Thyroid gland (tissue), 4 donors: ENCODE measurements around the gene VWA5B1. TPM values are rescaled to one million over a fixed set of nuclear protein-coding genes. Genes with fewer than 3 reads are reported as not detected.

ENCODE experiments used
- DNase-seq, 2 donors: peaks; one replicate each; pipeline ENCODE4 v3.0.0-alpha.2; 2019
- H3K27ac ChIP-seq, 3 donors: fragments of 200-600 bp; sonication (generic); 1 replicate in 2 of 3; 2 replicates in 1 of 3; pipeline ENCODE4 v1.5.1; 2016 to 2019; ENCODE audit warnings: mild to moderate bottlenecking in 1 of 3, moderate library complexity in 1 of 3
- H3K27me3 ChIP-seq: fragments of 200-600 bp; sonication (generic); one replicate; pipeline ENCODE4 v1.5.1; 2019
- H3K36me3 ChIP-seq, 2 donors: fragments of 200-600 bp; sonication (generic); one replicate each; pipeline ENCODE4 v1.5.1; 2016 to 2019
- H3K4me1 ChIP-seq, 2 donors: fragments of 200-600 bp; sonication (generic); one replicate each; pipeline ENCODE4 v1.5.1; 2017 to 2019
- H3K4me3 ChIP-seq, 3 donors: fragments of 200-600 bp; sonication (generic); replicated peaks in 1 of 3; 1 replicate in 2 of 3; 2 replicates in 1 of 3; pipeline ENCODE4 v1.5.1; 2016; ENCODE audit warnings: mild to moderate bottlenecking in 1 of 3
- H3K9me3 ChIP-seq: fragments of 200-600 bp; sonication (generic); one replicate; pipeline ENCODE4 v1.5.1; 2017
- POLR2A ChIP-seq, 2 donors: fragments of 450-650 bp; IDR thresholded peaks; one replicate each; pipeline ENCODE4 v1.6.1; 2017; ENCODE audit warnings: antibody characterized with exemption in 2 of 2, mild to moderate bottlenecking in 2 of 2, moderate library complexity in 1 of 2
- WGBS, 2 donors: methylation state at CpG; one replicate each; pipeline ENCODE4 v1.1.5; 2017; 5-methylcytosine and 5-hydroxymethylcytosine counted together
- intact Hi-C: fragments of 100-400 bp; cut with DNase I; formaldehyde crosslinking; loops from one replicate; pipeline ENCODE4 v1.15.1; 2023
- total RNA-seq, 4 donors: library from RNA; depleted of rRNA; stranded (reverse); fragments of >200 nt; gene quantifications; one replicate each; pipeline ENCODE4 v1.2.3, GENCODE V29; 2016
- TF ChIP-seq, protein P1 (sequence below), 6 experiments: fragments of 200-600 bp in 3 of 6; fragments of 450-650 bp in 3 of 6; sonication (generic) in 3 of 6; IDR thresholded peaks; one replicate each; pipeline ENCODE4 v1.5.1; 2016 to 2019; ENCODE audit warnings: antibody characterized with exemption in 6 of 6, mild to moderate bottlenecking in 2 of 6, inconsistent platforms in 1 of 6, moderate library complexity in 1 of 6

Gene VWA5B1
- total RNA-seq, 4 donors from 2014 or later = 0.45 TPM; not detected in 3

DNA sequence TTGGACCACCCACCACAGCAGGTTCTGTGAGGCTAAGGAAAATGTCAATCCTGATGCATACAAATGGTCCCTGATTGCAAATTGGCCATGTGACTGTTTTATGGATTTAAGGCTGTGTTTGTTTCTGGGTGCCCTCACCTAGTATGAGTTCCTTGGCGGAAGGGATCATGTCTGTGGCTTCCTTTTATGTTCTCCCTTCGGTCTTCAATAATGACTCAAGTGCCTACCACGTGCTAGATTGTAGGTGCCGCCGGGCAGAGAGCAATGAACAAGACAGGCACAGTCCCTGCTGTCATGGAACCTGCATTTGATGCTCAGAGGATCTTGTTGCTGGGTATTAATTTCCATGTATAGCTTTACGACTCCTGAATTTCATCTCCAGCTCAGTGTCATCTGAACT, 9.8 kb upstream of the VWA5B1 start:
- no peaks in the 10 kb centered on the region for H3K9me3 ChIP-seq
- TF ChIP-seq, protein P1, sequence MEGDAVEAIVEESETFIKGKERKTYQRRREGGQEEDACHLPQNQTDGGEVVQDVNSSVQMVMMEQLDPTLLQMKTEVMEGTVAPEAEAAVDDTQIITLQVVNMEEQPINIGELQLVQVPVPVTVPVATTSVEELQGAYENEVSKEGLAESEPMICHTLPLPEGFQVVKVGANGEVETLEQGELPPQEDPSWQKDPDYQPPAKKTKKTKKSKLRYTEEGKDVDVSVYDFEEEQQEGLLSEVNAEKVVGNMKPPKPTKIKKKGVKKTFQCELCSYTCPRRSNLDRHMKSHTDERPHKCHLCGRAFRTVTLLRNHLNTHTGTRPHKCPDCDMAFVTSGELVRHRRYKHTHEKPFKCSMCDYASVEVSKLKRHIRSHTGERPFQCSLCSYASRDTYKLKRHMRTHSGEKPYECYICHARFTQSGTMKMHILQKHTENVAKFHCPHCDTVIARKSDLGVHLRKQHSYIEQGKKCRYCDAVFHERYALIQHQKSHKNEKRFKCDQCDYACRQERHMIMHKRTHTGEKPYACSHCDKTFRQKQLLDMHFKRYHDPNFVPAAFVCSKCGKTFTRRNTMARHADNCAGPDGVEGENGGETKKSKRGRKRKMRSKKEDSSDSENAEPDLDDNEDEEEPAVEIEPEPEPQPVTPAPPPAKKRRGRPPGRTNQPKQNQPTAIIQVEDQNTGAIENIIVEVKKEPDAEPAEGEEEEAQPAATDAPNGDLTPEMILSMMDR (IDR thresholded peaks at IDR 0.05) = no peak
- no peak for TF ChIP-seq POLR2A (IDR thresholded peaks at IDR 0.05)
- no peaks in the 10 kb centered on the region for H3K36me3 ChIP-seq
- WGBS, 2 donors = 90 to 91% methylated on average over 6 of the region's 6 CpGs
- no peaks in the 10 kb centered on the region for H3K27me3 ChIP-seq
- H3K4me3 ChIP-seq = no peak overlapping the region
- H3K27ac ChIP-seq = no peak overlapping the region
- no peaks in the 10 kb centered on the region for H3K4me1 ChIP-seq
- intact Hi-C loops = no loop called here
- no peak for DNase-seq

DNA sequence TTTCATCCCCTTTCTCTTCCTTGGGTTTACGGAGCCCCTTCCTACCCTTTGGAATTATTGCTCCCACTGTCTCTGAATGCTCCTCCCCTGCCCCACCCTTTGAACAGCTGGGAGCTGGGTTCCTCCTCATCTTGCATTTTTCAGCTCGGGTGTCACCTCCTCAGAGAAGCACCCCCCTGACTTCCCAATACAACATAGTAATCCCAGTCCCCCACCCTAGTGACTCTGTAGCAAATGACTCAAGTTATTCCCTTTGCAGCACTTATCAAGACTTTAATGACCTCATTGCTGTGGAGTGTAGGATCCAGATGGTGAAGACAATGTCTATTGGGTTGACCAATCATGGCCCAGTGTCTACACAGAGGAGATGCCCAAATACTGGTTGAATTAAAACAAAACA, 8.9 kb upstream of the VWA5B1 start:
- Histone ChIP-seq H3K9me3 (no peaks in the 10 kb centered on the region), H3K27me3 (no peaks in the 10 kb centered on the region), H3K36me3 (no peaks in the 10 kb centered on the region), H3K4me3 (no peak overlapping the region), H3K4me1 (no peaks in the 10 kb centered on the region), H3K27ac (no peak overlapping the region)
- intact Hi-C loops = no loop called here
- DNase-seq = no peak
- WGBS, 2 donors = 75 to 80% methylated on average over 2 of the region's 2 CpGs
- no peak for TF ChIP-seq POLR2A (IDR thresholded peaks at IDR 0.05)
- TF ChIP-seq, protein P1 (IDR thresholded peaks at IDR 0.05) = no peak

DNA sequence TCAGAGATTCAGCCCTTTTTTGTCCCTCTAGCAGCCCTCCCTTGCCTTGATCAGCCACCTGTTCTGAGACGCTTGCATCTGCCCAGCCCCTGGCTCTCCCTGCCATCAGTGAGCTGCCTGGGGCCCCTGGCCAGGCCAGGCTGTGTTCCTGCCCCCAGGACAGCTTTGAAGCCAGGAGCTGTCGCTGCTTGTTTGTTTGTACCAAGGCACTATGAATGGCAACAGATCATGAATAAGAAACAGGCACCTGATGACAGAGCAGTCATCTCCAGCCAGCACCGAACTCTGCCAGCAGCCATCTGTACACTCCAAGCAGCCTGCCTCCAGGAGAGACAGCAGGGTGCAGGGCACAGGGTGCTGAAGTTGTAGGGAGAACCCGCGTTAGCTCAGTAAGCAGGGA, 8.1 kb upstream of the VWA5B1 start:
- Histone ChIP-seq H3K27ac (no peak overlapping the region), H3K36me3 (no peaks in the 10 kb centered on the region), H3K4me1 (no peaks in the 10 kb centered on the region), H3K27me3 (no peaks in the 10 kb centered on the region), H3K4me3 (no peak overlapping the region), H3K9me3 (no peaks in the 10 kb centered on the region)
- TF ChIP-seq POLR2A (IDR thresholded peaks at IDR 0.05) = no peak
- TF ChIP-seq, protein P1 (IDR thresholded peaks at IDR 0.05) = no peak
- intact Hi-C loops = no loop called here
- DNase-seq = no peak
- WGBS, 2 donors = 59 to 62% methylated on average over 3 to 5 of the region's 5 CpGs

DNA sequence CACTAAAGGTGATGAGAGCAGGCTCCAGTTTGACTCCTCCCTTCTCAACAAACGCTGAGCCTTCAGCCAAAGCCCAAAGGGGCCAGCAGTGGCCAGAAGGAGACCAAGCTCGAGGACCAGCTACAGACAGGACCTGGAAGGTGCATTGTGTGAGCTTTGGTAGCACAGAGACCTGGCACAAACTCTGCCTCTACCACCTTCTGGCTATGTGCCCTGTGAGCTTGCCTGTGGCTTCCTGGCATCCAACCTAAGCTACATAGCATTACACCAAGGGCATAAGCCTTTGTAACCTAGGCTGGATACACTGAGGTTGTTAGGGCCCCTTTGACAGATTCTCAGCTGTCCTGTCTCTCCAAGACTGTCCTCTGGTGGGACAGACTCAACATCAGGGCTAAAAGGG, 6.6 kb upstream of the VWA5B1 start:
- no peak overlapping the region for H3K4me3 ChIP-seq
- WGBS, 2 donors = 61 to 76% methylated on average over 2 of the region's 2 CpGs
- no peaks in the 10 kb centered on the region for H3K4me1 ChIP-seq
- no peak for TF ChIP-seq POLR2A (IDR thresholded peaks at IDR 0.05)
- TF ChIP-seq, protein P1 (IDR thresholded peaks at IDR 0.05) = no peak
- no peaks in the 10 kb centered on the region for H3K36me3 ChIP-seq
- no peaks in the 10 kb centered on the region for H3K27me3 ChIP-seq
- intact Hi-C loops = no loop called here
- no peak overlapping the region for H3K27ac ChIP-seq
- no peak for DNase-seq
- no peaks in the 10 kb centered on the region for H3K9me3 ChIP-seq

DNA sequence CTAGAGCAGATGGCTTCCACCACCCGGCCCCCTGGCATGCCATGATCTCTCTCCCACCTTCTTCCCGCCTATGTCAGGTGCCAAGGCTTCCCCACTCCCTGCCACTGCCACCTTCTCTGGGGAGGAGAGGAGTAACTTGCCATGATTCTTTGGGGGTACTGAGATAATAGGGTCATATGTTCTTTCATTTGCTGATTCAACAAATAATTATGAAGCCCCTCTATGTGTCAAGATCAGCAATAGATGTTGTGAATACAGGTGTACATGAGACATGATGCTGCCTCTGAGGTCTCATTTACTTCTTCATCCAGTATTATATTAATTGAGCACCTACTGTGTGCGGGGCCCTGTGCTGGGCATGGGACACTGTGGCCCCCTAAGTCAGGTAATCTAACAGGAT, 6.0 kb upstream of the VWA5B1 start:
- Histone ChIP-seq H3K27me3 (no peaks in the 10 kb centered on the region), H3K4me1 (no peaks in the 10 kb centered on the region), H3K4me3 (no peak overlapping the region), H3K27ac (no peak overlapping the region), H3K9me3 (no peaks in the 10 kb centered on the region), H3K36me3 (no peaks in the 10 kb centered on the region)
- TF ChIP-seq, protein P1 (IDR thresholded peaks at IDR 0.05) = no peak
- TF ChIP-seq POLR2A (IDR thresholded peaks at IDR 0.05) = no peak
- no peak for DNase-seq
- intact Hi-C loops = no loop called here
- 96 to 100% methylated on average over 3 of the region's 3 CpGs for WGBS, 2 donors
